Liver (tissue), 9 donors: Measurements from ENCODE around the gene FKBP6. TPM values are rescaled to one million over a fixed set of nuclear protein-coding genes. Genes with fewer than 3 reads are reported as not detected.
"Not testable (repeated sequence)": the region's sequence is repeated elsewhere in the genome, so short reads cannot be mapped to it uniquely, and the experiment has no call there.

Source experiments
- DNase-seq: peaks from one replicate; pipeline ENCODE4 v3.0.0-alpha.2; 2017; ENCODE audit warnings: low spot score
- H3K27ac ChIP-seq, 2 donors: one replicate each; pipeline ENCODE4 v1.7.0; 2013; ENCODE audit warnings: inconsistent platforms in 2 of 2, low read length in 2 of 2, control low read depth in 1 of 2, low read depth in 1 of 2, mild to moderate bottlenecking in 1 of 2
- H3K27me3 ChIP-seq, 4 donors: one replicate each; pipeline versions ENCODE4 v1.6.1 to v1.7.0; 2013; ENCODE audit warnings: low read length in 3 of 4, inconsistent platforms in 1 of 4, mild to moderate bottlenecking in 1 of 4, moderate library complexity in 1 of 4; ENCODE audit not compliant: control insufficient read depth in 4 of 4, insufficient read depth in 4 of 4
- H3K36me3 ChIP-seq, 4 donors: one replicate each; pipeline versions ENCODE4 v1.6.1 to v1.7.0; 2013; ENCODE audit warnings: low read length in 3 of 4, mild to moderate bottlenecking in 3 of 4, low read depth in 1 of 4, moderate library complexity in 1 of 4; ENCODE audit not compliant: control insufficient read depth in 4 of 4, insufficient read depth in 3 of 4
- H3K4me1 ChIP-seq, 4 donors: one replicate each; pipeline versions ENCODE4 v1.6.1 to v1.7.0; 2013; ENCODE audit warnings: low read length in 3 of 4, mild to moderate bottlenecking in 3 of 4, moderate library complexity in 1 of 4; ENCODE audit not compliant: control insufficient read depth in 4 of 4, insufficient read depth in 4 of 4
- H3K4me3 ChIP-seq, 3 donors: one replicate each; pipeline versions ENCODE4 v1.6.1 to v1.7.0; 2013; ENCODE audit warnings: low read length in 3 of 3, control low read depth in 1 of 3, low read depth in 1 of 3, mild to moderate bottlenecking in 1 of 3
- H3K9ac ChIP-seq, 2 donors: one replicate each; pipeline ENCODE4 v1.7.0; 2013; ENCODE audit warnings: low read length in 2 of 2, mild to moderate bottlenecking in 2 of 2, moderate library complexity in 2 of 2, control low read depth in 1 of 2, low read depth in 1 of 2
- H3K9me3 ChIP-seq, 4 donors: one replicate each; pipeline versions ENCODE4 v1.6.1 to v1.7.0; 2013; ENCODE audit warnings: low read length in 3 of 4; ENCODE audit not compliant: control insufficient read depth in 4 of 4
- CTCF ChIP-seq: fragments of 150-350 bp; IDR thresholded peaks from 2 replicates; pipeline ENCODE4 v1.5.1; 2017; ENCODE audit warnings: improper control_type of control experiment, low read depth, low read length; ENCODE audit not compliant: missing input control
- EGR1 ChIP-seq, 2 donors: IDR thresholded peaks; 2 replicates each; pipeline ENCODE4 v1.6.1; 2016 to 2018; ENCODE audit warnings: antibody characterized with exemption in 2 of 2, low read depth in 2 of 2
- FOXA1 ChIP-seq: IDR thresholded peaks from 2 replicates; pipeline ENCODE4 v1.6.1; 2016; ENCODE audit warnings: antibody characterized with exemption
- FOXA2 ChIP-seq: IDR thresholded peaks from 2 replicates; pipeline ENCODE4 v1.6.1; 2016; ENCODE audit warnings: antibody characterized with exemption
- GABPA ChIP-seq, 2 donors: IDR thresholded peaks in 1 of 2; conservative IDR thresholded peaks in 1 of 2; 2 replicates each; pipeline ENCODE4 v1.6.1; 2016; ENCODE audit warnings: antibody characterized with exemption in 2 of 2, mild to moderate bottlenecking in 1 of 2, moderate library complexity in 1 of 2
- HNF4A ChIP-seq, 2 donors: conservative IDR thresholded peaks; 2 replicates each; pipeline ENCODE4 v1.6.1; 2016; ENCODE audit warnings: antibody characterized with exemption in 2 of 2, mild to moderate bottlenecking in 2 of 2
- JUND ChIP-seq, 2 donors: IDR thresholded peaks; 2 replicates each; pipeline ENCODE4 v1.6.1; 2016; ENCODE audit warnings: antibody characterized with exemption in 2 of 2
- MAX ChIP-seq: IDR thresholded peaks from 2 replicates; pipeline ENCODE4 v1.6.1; 2016; ENCODE audit warnings: antibody characterized with exemption
- NR2F2 ChIP-seq: IDR thresholded peaks from 2 replicates; pipeline ENCODE4 v1.6.1; 2016; ENCODE audit warnings: antibody characterized with exemption
- RAD21 ChIP-seq, 2 donors: IDR thresholded peaks; 2 replicates each; pipeline ENCODE4 v1.6.1; 2016; ENCODE audit warnings: antibody characterized with exemption in 2 of 2, mild to moderate bottlenecking in 2 of 2
- REST ChIP-seq: IDR thresholded peaks from 2 replicates; pipeline ENCODE4 v1.6.1; 2016; ENCODE audit warnings: antibody characterized with exemption, mild to moderate bottlenecking
- RXRA ChIP-seq, 2 donors: IDR thresholded peaks; 2 replicates each; pipeline ENCODE4 v1.6.1; 2017 to 2018; ENCODE audit warnings: antibody characterized with exemption in 2 of 2, mild to moderate bottlenecking in 1 of 2
- SP1 ChIP-seq: IDR thresholded peaks from 2 replicates; pipeline ENCODE4 v1.6.1; 2018; ENCODE audit warnings: antibody characterized with exemption, mild to moderate bottlenecking
- TAF1 ChIP-seq: conservative IDR thresholded peaks from 2 replicates; pipeline ENCODE4 v1.6.1; 2016; ENCODE audit warnings: antibody characterized with exemption, mild to moderate bottlenecking
- ZBTB33 ChIP-seq: IDR thresholded peaks from 2 replicates; pipeline ENCODE4 v1.6.1; 2016; ENCODE audit warnings: antibody characterized with exemption
- WGBS: extraction: QIAGEN DNeasy Blood & Tissue Kit; methylation state at CpG from one replicate; pipeline ENCODE4 v1.1.7; 2013; 5-methylcytosine and 5-hydroxymethylcytosine counted together
- polyA plus RNA-seq, 2 donors: library from polyadenylated mRNA; stranded (reverse) in 1 of 2; unstranded in 1 of 2; fragments of 200-250 nt in 1 of 2; fragments of >200 nt in 1 of 2; fragmentation: Nextera tagmentation in 1 of 2; extraction: Ambion mirVana in 1 of 2; gene quantifications; one replicate each; pipeline versions ENCODE4 v1.2.1 to v1.2.3, GENCODE V29; 2013 to 2015
- total RNA-seq, 2 donors: library from RNA; depleted of rRNA; stranded (reverse); fragments of >200 nt; gene quantifications; one replicate each; pipeline ENCODE4 v1.2.3, GENCODE V29; 2014
- donor health status: healthy.
- donor health status: healthy.
- donor health status: healthy.
- donor health status: healthy.
- donor health status: healthy.

FKBP6 gene
- total and polyA plus RNA-seq, 4 donors, result not detected

- 96% methylated on average over 14 of the region's 14 CpGs for WGBS
- Histone ChIP-seq H3K4me3 (no peak overlapping the region), H3K4me1 (peaks cover 1 to 9% (median 6%) of the 10 kb centered on the region in 4 donors), H3K27me3 (no peaks in the 10 kb centered on the region), H3K9me3 (no peaks in the 10 kb centered on the region), H3K27ac (no peak overlapping the region), H3K9ac (no peak overlapping the region), H3K36me3 (peaks cover 3 to 26% (median 11%) of the 10 kb centered on the region in 4 donors)
- DNase-seq, result no peak
- TF ChIP-seq JUND (IDR thresholded peaks at IDR 0.05), result no peak
- TF ChIP-seq RXRA (IDR thresholded peaks at IDR 0.05), result no peak
- no peak for TF ChIP-seq TAF1
Measured at GRCh38 chr7:73304071-73304470, 23.9 kb upstream of the FKBP6 start.

- WGBS, result 88% methylated on average over 12 of the region's 15 CpGs
- not testable (repeated sequence) for H3K9me3 ChIP-seq, H3K4me3 ChIP-seq, H3K27me3 ChIP-seq, H3K4me1 ChIP-seq, H3K27ac ChIP-seq, H3K9ac ChIP-seq, DNase-seq
- peaks cover 3 to 26% (median 11%) of the 10 kb centered on the region in 4 donors for H3K36me3 ChIP-seq
Measured at GRCh38 chr7:73304612-73305387, 23.2 kb upstream of the FKBP6 start.

GRCh38 chr7:73307436-73307835 is 20.5 kb upstream of the FKBP6 start:
- Histone ChIP-seq H3K9me3 (no peaks in the 10 kb centered on the region), H3K36me3 (peaks cover 3 to 26% (median 11%) of the 10 kb centered on the region in 4 donors), H3K9ac (no peak overlapping the region), H3K27ac (no peak overlapping the region), H3K4me3 (peak overlapping the region in 1 of 3 donors; percentile 95), H3K27me3 (no peaks in the 10 kb centered on the region), H3K4me1 (peaks cover 2 to 9% (median 6%) of the 10 kb centered on the region in 4 donors)
- WGBS, result 95% methylated on average over 13 of the region's 13 CpGs
- DNase-seq, result no peak
- TF ChIP-seq ZBTB33 (no peak), SP1 (no peak), GABPA (IDR thresholded peaks at IDR 0.05 in 1 of 2, conservative IDR thresholded peaks at IDR 0.05 in 1 of 2) (no peak), REST (no peak), FOXA2 (no peak), FOXA1 (no peak), CTCF (no peak), RXRA (IDR thresholded peaks at IDR 0.05) (no peak), NR2F2 (no peak), TAF1 (no peak), RAD21 (IDR thresholded peaks at IDR 0.05) (no peak), EGR1 (IDR thresholded peaks at IDR 0.05; ENCODE audit: low read depth in 2 of 2) (no peak), MAX (no peak), HNF4A (conservative IDR thresholded peaks at IDR 0.05) (no peak)
